Brain pericyte (primary cell): ENCODE results near the gene OLFML2B.
"Not testable (repeated sequence)": the region's sequence is repeated elsewhere in the genome, so short reads cannot be mapped to it uniquely, and the experiment has no call there.

ENCODE experiments used
- DNase-seq: peaks from one replicate; pipeline ENCODE4 v3.0.0-alpha.2; 2012; ENCODE audit warnings: low read depth, low spot score

The OLFML2B gene

GRCh38 chr1:162035241-162035640 lies 11.6 kb upstream of the OLFML2B start:
- DNase-seq = no peak

DNA sequence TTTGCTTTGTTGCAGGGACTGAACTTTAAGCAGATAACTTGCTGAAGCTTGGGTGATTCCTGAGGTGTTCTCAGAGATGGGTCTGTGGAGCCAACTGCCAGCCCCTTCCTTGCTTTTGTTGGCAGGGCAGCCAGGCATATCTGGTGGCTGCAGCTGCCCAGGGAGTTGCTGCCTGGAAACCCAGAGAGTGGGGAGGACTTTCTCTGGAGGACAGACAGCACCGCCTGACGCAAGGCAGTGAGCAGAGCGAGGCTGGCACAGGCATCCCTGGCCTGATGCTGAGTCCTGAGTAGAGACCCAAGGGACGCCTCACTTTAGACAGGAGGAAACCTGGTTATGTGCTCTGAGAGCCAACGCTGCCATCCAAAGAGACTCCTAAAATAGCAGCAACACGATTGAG lies 9.8 kb upstream of the OLFML2B start:
- no peak for DNase-seq

DNA sequence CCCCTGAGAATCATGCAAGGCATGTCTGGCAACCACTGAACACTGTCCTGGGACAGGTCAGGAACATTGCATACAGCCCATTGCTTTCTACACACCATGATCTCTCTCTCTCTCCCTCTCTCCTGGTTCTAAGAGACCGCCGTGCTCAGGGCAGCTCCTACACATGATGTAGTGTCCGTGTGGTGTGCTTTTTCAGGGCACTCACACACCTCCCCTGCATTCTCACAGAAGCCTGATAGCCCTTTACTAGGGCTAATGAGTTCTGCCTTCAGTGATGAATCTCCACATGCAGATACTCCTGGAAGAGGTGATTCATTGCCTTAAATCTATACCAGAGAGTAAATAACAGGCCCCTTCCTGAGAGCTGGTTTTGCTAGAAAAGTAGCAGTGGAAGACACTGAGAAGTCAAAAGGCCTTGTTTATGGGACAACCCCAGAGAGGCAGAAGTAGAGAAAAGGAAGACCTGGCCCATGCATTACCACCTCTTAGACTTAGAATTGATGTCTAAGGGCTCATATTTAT lies 7.2 kb upstream of the OLFML2B start:
- no peak for DNase-seq

- no peak for DNase-seq
These were observed 5.5 kb upstream of the OLFML2B start for GRCh38 chr1:162029157-162029556.

DNA sequence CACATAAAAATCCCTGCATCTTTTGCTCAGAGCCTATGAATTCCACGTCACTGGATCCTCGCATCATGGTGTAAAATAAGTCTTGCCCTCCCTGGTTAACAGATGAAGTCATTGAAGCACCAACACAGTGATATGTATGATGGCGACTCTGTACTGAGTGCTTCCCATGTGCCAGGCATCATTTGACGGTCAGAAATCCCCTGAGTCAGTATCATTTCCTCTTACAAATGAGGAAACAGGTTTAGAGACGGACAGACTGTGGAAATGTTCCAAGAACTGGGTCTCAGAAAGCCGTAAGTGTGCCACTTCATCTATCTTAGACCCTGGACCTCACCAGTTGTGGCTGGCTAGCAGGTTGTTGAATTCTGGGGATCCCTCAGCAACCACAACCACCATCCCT lies 5.1 kb upstream of the OLFML2B start:
- DNase-seq = no peak

GRCh38 chr1:162026881-162027280 lies 3.2 kb upstream of the OLFML2B start:
- DNase-seq = no peak

GRCh38 chr1:162025541-162025940 lies 1.9 kb upstream of the OLFML2B start:
- no peak for DNase-seq

- no peak for DNase-seq
These were observed 505 bp downstream of the OLFML2B start for GRCh38 chr1:162023181-162023546.

DNA sequence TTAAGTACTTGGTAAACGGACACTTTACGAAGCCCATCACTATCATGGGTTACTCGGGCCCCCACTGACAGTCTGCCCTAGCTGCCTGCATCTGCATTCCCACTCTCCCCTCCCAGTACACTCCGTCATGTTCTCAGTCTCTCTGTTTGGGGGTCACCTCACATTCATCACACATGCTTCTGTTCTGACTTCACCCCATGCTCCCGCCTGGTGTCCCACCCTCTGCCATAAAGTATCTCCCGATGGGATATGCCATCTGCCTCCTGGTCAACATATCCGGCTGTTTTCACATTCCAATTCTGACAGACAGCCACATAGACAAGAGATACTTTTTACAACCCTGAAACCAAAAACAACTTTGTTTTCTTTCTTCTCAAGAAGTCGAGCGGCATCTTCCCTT lies 1.0 kb downstream of the OLFML2B start:
- DNase-seq = no peak

DNA sequence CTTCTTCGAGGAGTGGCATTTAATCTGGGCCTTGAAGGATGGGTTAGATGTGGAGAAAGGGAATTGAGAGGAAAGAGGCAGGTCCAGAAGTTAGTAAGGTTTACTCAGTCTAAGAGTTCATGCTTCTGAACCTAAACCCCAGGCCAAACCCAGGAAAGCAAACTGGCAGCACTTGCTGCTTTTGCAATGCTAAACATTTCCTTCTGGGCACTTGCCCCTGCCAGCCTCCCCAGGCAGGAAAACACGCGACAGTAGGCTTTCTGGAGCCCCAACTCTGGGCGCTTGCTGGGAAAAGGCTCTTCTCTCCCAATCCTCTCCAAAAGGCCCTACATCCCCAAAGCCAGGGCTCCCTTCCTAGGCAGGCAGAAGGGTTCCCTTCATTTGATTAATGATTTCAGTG lies 2.5 kb downstream of the OLFML2B start:
- DNase-seq = no peak

DNA sequence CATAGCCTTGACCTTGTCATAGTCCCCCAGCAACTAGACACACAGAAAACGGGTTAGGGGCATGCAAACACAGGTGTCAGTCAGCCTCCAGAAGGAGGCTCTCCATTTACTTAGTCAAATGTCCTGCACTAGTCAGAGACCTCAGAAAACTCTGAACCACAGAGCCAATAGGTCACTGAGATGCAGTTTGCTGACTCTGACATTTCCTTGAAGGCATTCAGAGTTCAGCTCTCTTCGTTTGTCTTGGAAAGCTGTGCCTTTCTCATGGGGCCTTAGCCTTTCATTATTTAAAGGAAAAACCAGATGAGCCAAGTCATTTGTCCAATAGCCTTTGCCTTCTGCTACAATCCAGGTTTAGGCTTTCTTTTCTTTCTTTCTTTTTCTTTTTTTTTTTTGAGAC lies 3.5 kb downstream of the OLFML2B start:
- DNase-seq = no peak

- no peak for DNase-seq
These were observed 4.2 kb downstream of the OLFML2B start for GRCh38 chr1:162019446-162019845.

- peak; percentile 34 for DNase-seq
These were observed 4.7 kb downstream of the OLFML2B start for GRCh38 chr1:162019006-162019405.

DNA sequence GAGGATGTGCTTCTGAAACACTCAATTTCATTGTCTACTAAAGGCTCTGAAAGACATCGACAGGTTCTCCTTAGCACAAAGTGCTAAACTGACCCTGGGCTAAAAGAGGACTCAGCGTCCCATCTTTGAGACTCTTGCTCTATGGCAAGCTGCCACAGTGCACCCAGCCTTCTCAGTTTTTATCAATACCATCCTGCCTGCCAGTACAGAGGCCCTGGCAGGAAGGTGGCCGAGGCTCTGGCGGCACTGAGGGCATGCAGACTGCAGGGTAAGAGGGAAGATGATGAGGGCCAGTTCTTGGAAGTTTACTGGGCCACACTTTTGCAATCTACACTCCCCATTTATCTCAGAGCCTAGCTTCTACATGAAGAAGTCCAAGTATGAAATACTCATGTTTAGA lies 5.3 kb downstream of the OLFML2B start:
- DNase-seq = no peak

GRCh38 chr1:162017791-162018190 lies 5.9 kb downstream of the OLFML2B start:
- DNase-seq = not testable (repeated sequence)

DNA sequence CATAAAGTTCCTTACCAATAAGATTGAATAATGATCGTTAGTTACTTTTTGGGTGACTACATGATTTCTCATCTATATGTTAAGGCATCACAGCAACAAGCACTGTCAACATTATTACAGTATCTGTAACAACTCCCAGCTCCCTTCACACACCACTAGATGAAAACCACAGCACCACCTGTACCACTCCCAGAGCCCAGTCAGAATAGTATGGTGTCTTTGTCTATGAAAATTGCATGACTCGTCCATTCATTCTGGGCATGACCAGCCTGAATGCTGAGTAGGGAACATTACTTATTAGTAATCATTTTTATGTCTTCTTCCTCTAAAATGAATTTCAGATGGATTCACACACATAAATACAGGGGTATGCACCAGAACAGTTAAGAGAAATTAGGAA lies 7.0 kb downstream of the OLFML2B start:
- DNase-seq = no peak

DNA sequence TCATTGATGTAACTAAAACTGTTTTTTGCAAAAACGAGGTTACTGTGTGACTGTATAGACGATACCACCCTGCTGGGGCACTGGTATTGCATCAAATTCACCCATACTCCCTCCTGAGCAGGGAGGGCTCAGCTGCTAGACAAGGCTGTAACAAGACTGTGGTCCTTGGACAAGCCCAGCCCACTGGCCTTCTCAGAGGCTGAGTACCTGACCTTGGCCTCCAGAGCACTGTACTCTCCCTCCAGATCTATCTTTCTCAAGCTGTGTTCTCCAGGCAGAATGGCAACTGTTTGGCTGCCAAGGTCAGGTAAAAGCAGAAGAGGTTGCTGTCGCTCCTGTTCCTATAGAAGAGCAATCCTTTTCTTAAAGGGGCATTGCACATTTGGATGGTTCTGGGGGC lies 8.5 kb downstream of the OLFML2B start:
- no peak for DNase-seq

DNA sequence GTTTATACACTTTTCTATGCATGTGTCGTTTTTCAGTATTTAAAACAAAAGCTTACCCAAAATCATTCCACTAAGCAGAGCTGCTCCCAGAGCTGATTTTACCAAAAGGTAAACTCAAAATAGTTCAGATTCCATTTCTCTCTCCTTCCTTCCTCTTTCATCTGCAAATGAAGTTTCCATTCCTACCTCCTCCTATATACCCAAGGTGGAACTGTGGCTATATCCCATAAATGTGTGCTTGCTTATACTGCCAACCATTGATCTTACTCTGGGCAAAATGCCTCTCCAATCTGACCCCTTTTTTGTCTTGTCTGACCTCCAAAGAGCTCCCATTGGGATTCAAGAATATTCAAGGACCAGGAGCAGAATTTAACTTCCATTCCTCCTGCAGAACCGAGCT lies 9.5 kb downstream of the OLFML2B start:
- no peak for DNase-seq

- DNase-seq = no peak
These were observed 10.4 kb downstream of the OLFML2B start for GRCh38 chr1:162013289-162013688.

DNA sequence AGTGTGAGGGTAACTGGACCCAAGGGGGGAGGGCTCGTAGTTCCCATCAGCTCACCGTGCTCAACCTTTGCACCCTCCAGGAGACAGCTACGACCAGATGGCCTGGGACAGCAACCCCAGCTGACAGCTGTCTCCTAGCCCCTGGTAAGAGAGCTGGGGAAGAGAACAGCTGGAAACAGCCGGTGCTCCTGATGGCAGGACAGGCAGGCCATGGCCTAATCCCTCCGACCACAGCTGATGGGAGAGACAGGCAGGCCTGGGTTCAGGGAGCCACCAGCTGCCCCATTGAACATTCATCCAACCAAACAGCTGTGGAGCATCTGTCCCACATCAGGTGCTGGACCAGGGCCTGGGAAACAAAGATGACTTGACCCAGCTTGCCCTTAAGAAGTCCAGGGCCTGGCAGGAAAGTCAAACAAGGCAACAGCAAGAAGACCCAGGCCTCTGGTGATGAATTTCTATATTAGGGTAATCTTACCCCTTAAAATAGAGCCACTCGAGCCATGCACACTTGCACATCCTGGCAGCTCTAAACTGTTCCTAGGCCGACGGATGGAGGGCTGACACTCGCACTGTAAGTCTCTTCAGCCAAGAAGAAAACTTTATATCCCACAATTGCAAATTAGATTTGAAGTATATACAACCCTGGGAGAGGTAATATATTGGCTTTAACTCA lies 12.2 kb downstream of the OLFML2B start:
- no peak for DNase-seq

DNA sequence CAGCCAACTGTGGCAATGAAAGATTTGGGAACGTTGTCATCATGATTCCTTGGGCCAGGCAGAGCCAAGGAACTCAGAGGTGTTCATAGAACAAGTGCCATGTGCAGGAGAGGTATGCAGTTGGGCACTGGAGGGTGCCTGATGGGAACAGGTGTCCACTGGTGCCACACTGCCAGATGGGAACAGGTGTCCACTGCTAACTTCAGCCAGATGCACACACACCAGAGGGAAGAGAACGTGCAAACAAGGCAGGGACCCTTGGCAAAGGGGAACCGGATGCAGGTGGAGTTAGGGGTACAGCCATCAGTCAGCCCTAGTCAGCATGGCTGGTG lies 13.5 kb downstream of the OLFML2B start:
- DNase-seq = no peak

DNA sequence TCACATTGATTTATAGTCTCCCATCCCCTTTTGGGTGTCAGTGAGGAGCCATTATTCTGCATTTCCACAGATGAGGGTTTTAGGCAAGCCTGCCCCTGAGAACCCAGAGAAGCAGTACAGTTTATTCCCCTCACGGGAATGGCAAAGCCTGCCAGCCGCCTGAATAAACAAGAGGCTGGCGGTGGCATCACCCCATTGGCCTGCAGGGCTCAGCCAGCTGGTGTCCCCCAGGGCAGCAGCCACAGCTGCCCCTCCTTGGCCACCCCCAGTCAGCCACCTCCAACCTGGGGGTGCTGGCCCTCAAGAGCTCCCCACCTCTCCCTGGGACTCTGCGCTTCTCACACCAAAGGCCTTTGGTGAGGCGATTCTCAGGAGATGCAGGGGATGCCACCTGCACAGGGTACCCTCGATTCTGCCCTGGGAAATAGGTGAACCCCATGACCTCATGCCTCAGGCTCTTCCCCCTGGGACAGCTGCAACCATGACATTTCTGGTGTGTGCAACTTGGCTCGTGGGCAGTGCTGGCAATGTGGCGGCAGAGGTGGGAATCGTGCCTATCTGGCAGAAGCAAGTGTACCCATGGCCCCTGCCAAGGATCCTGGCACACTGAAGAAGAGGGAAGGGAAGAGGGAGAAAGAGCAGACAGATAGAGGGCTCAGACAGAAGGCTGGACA lies 14.0 kb downstream of the OLFML2B start:
- no peak for DNase-seq

DNA sequence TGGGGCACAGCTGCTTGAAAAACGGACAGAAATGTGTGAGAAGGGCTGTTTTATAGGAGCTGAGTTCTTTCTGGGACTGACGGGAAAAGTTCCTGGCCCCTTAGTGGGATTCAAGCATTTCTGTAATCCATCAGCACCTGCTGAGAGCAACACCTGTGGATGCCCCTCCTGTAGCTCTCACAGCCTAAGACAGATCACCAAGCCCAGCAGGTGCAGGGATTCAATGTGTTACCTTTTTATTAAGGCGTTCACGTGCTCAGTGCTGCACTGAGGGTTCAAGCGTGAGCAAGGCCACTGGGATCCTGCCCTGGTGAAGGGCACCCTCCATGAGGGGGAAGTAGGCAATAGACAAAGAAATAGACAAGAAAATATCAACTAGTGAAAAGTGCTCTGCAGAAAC lies 14.9 kb downstream of the OLFML2B start:
- DNase-seq = no peak

GRCh38 chr1:162007466-162007865 lies 16.2 kb downstream of the OLFML2B start:
- DNase-seq = no peak
